GM23248 (cell line): ENCODE data around the gene LUZP1. TPM values are rescaled to one million over a fixed set of nuclear protein-coding genes. Genes with fewer than 3 reads are reported as not detected.

Experiments
- DNase-seq: peaks from one replicate; pipeline ENCODE4 v3.0.0-alpha.2; 2015
- H2AFZ ChIP-seq: fragments of 200-600 bp; sonication (generic); 2 replicates; pipeline ENCODE4 v1.6.1; 2016; ENCODE audit warnings: antibody characterized with exemption
- H3F3A ChIP-seq: fragments of 200-600 bp; sonication (generic); 2 replicates; pipeline ENCODE4 v1.6.1; 2016; ENCODE audit warnings: mild to moderate bottlenecking, antibody characterized with exemption, mixed run types; ENCODE audit not compliant: insufficient read depth
- H3K27ac ChIP-seq: fragments of 200-600 bp; sonication (generic); 2 replicates; pipeline ENCODE4 v1.5.1; 2016; ENCODE audit warnings: mild to moderate bottlenecking
- H3K27me3 ChIP-seq: fragments of 200-600 bp; sonication (generic); replicated peaks from 2 replicates; pipeline ENCODE4 v1.6.1; 2016; ENCODE audit warnings: mild to moderate bottlenecking; ENCODE audit not compliant: insufficient read depth
- H3K36me3 ChIP-seq: fragments of 200-600 bp; sonication (generic); 2 replicates; pipeline ENCODE4 v1.6.1; 2016; ENCODE audit warnings: low read depth, mild to moderate bottlenecking
- H3K4me1 ChIP-seq: fragments of 200-600 bp; sonication (generic); 2 replicates; pipeline ENCODE4 v1.6.1; 2016; ENCODE audit warnings: mild to moderate bottlenecking; ENCODE audit not compliant: insufficient read depth
- H3K4me2 ChIP-seq: fragments of 200-600 bp; sonication (generic); one replicate; pipeline ENCODE4 v1.6.1; 2016; ENCODE audit warnings: mild to moderate bottlenecking; ENCODE audit not compliant: unreplicated experiment
- H3K4me3 ChIP-seq: fragments of 200-600 bp; sonication (generic); 2 replicates; pipeline ENCODE4 v1.5.1; 2016; ENCODE audit warnings: mild to moderate bottlenecking
- H3K79me2 ChIP-seq: fragments of 200-600 bp; sonication (generic); 2 replicates; pipeline ENCODE4 v1.6.1; 2016; ENCODE audit warnings: mild to moderate bottlenecking; ENCODE audit not compliant: insufficient read depth
- H3K9ac ChIP-seq: fragments of 200-600 bp; sonication (generic); 2 replicates; pipeline ENCODE4 v1.6.1; 2016; ENCODE audit warnings: mild to moderate bottlenecking
- H3K9me2 ChIP-seq: fragments of 200-600 bp; sonication (generic); 2 replicates; pipeline ENCODE4 v1.6.1; 2016; ENCODE audit warnings: mixed run types, mild to moderate bottlenecking, moderate library complexity; ENCODE audit not compliant: insufficient read depth
- H3K9me3 ChIP-seq: fragments of 200-600 bp; sonication (generic); one replicate; pipeline ENCODE4 v1.6.1; 2017; ENCODE audit warnings: low read depth
- H4K20me1 ChIP-seq: fragments of 200-600 bp; sonication (generic); 2 replicates; pipeline ENCODE4 v1.6.0; 2016; ENCODE audit not compliant: insufficient read depth
- EZH2 ChIP-seq: fragments of 200-600 bp; sonication (generic); IDR thresholded peaks from 2 replicates; pipeline ENCODE4 v1.6.1; 2018; ENCODE audit warnings: antibody characterized with exemption, mild to moderate bottlenecking; ENCODE audit not compliant: insufficient read depth, poor library complexity, severe bottlenecking
- EZH2phosphoT487 ChIP-seq: fragments of 200-600 bp; sonication (generic); IDR thresholded peaks from 2 replicates; pipeline ENCODE4 v1.6.1; 2018; ENCODE audit warnings: antibody characterized with exemption, moderate library complexity, mild to moderate bottlenecking, low read depth; ENCODE audit not compliant: insufficient read depth
- WGBS, 2 experiments: methylation state at CpG; one replicate each; pipeline ENCODE4 v1.1.6; 2015 to 2017; ENCODE audit warnings: low lambda C conversion rate in 2 of 2, low coverage in 1 of 2; ENCODE audit errors: missing lambda C conversion rate in 2 of 2; 5-methylcytosine and 5-hydroxymethylcytosine counted together
- in situ Hi-C: fragments of 300-500 bp; cut with MboI; formaldehyde crosslinking; loops from 2 replicates; pipeline ENCODE4 v1.15.0; 2020
- microRNA-seq: library from miRNA; unstranded; fragments of <30 nt; microRNA quantifications from one replicate; pipeline ENCODE4, GENCODE V29; 2016; ENCODE audit warnings: borderline number of aligned reads
- polyA plus RNA-seq: library from polyadenylated mRNA; unstranded; fragments of >200 nt; fragmentation: Nextera tagmentation; extraction: Ambion mirVana; gene quantifications from 2 replicates; pipeline ENCODE4 v1.2.1, GENCODE V29; 2016
- small RNA-seq: library from RNA; depleted of rRNA; stranded (forward); fragments of <200 nt; gene quantifications from one replicate; pipeline ENCODE3, GENCODE V24; 2014; ENCODE audit warnings: low read depth, low replicate concordance
- total RNA-seq: library from RNA; depleted of rRNA; stranded (reverse); fragments of >200 nt; shearing (Covaris generic); gene quantifications from 2 replicates; pipeline ENCODE4 v1.2.3, GENCODE V29; 2014; rRNA removed

The LUZP1 gene
- total and polyA plus RNA-seq, 2 experiments from 2014 or later, result 28.1 to 52.2 TPM

DNA sequence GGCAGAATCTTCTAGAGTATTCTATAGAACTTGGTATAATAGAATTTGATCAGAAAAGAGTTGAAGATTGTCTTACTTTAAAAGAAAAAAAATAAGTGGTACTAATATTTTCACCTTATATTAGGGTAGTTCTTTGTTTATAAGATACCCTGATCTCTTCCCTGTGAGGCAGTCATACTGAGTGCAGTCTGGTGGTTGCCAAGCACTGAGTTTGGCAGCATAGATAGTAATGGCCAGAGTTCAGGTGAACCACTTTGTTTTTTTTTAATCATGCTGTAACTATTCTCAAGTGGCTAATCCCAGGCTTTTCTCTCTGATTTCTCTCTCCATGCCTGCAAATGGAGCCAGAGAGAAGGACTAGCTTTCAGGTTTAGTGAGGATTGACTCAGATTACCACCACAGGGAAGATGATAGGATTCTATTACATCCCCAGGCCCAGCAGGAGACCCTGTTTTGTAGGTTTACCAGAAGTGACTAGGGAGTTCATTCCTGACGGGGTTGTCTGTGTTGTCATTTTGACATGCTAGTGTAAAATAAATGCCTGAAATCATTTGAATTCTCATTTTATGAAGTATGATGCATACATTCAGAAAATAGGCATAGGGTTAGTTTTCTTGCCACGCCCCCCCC, 132.7 kb downstream of the LUZP1 start:
- no peak for DNase-seq
- Histone ChIP-seq H4K20me1 (peaks cover 4% of the 10 kb centered on the region; the same call in 1 of the 2 replicates), H3K9ac (no peak overlapping the region)

More for the DNA sequence above, 132.7 kb downstream of the LUZP1 start:
- Histone ChIP-seq H3K4me1 (peaks cover 9% of the 10 kb centered on the region; the same call in 1 of the 2 replicates), H3K4me2 (no peak overlapping the region), H2AFZ (no peak overlapping the region), H3K9me2 (no peaks in the 10 kb centered on the region), H3F3A (no peaks in the 10 kb centered on the region), H3K27me3 (no peaks in the 10 kb centered on the region), H3K27ac (no peak overlapping the region), H3K79me2 (peaks cover 100% of the 10 kb centered on the region), H3K4me3 (no peak overlapping the region), H3K9me3 (no peaks in the 10 kb centered on the region), H3K36me3 (no peaks in the 10 kb centered on the region)
- TF ChIP-seq EZH2phosphoT487 (no peak), EZH2 (no peak)
- 93 to 94% methylated on average over 2 of the region's 2 CpGs for WGBS, 2 experiments
- in situ Hi-C loops, result no loop called here

Small RNAs within 50 kb of the gene (microRNA-seq; reads per million reads assigned to microRNA genes)
- gene MIR3115 (not detected), gene MIR4419A (not detected)

Small RNAs within 50 kb of the gene (small RNA-seq; reads per million reads assigned to genes)
- gene MIR3115 (not detected), gene MIR4419A (not detected), gene RNU6-135P (not detected), gene RNU6-514P (not detected)

Other genes with a start within 250 kb of the LUZP1 start
- gene LACTBL1, start 196.0 kb downstream of the LUZP1 start, total RNA-seq, result not detected in 2 replicates
- not detected in 2 replicates for gene LACTBL1, start 196.0 kb downstream of the LUZP1 start, polyA plus RNA-seq
- gene TEX46, start 153.0 kb downstream of the LUZP1 start, total RNA-seq, result not detected in 2 replicates
- gene TEX46, start 153.0 kb downstream of the LUZP1 start, polyA plus RNA-seq, result not detected in 2 replicates
- 62.5 and 64.4 TPM in 2 replicates for gene KDM1A, start 149.4 kb downstream of the LUZP1 start, total RNA-seq
- gene KDM1A, start 149.4 kb downstream of the LUZP1 start, polyA plus RNA-seq, result 30.3 and 30.6 TPM in 2 replicates
- not detected in 2 replicates for gene HTR1D, start 48.6 kb upstream of the LUZP1 start, total RNA-seq
- gene HTR1D, start 48.6 kb upstream of the LUZP1 start, polyA plus RNA-seq, result not detected in 2 replicates
- 77.5 and 91.6 TPM in 2 replicates for gene HNRNPR, start 175.4 kb upstream of the LUZP1 start, total RNA-seq
- gene HNRNPR, start 175.4 kb upstream of the LUZP1 start, polyA plus RNA-seq, result 124 and 126 TPM in 2 replicates
- gene ZNF436, start 201.0 kb upstream of the LUZP1 start, total RNA-seq, result 14.0 and 16.2 TPM in 2 replicates
- 8.1 and 9.4 TPM in 2 replicates for gene ZNF436, start 201.0 kb upstream of the LUZP1 start, polyA plus RNA-seq